H9 (cell line): ENCODE measurements around the gene ERCC6L2. TPM values are rescaled to one million over a fixed set of nuclear protein-coding genes. Genes with fewer than 3 reads are reported as not detected.

ENCODE experiments used
- DNase-seq: peaks from one replicate; pipeline ENCODE4 v3.0.0-alpha.2; 2017
- H2AFZ ChIP-seq: one replicate; pipeline ENCODE4 v1.6.1; 2013; ENCODE audit warnings: mild to moderate bottlenecking, low read length, control low read depth, moderate library complexity
- H2AK5ac ChIP-seq: 2 replicates; pipeline ENCODE4 v1.6.1; 2013; ENCODE audit warnings: low read length, control low read depth, mixed read lengths; ENCODE audit not compliant: insufficient read length
- H2BK120ac ChIP-seq: one replicate; pipeline ENCODE4 v1.6.1; 2013; ENCODE audit warnings: low read depth, mild to moderate bottlenecking, low read length, control low read depth, inconsistent platforms; ENCODE audit not compliant: poor library complexity, severe bottlenecking
- H2BK12ac ChIP-seq: 2 replicates; pipeline ENCODE4 v1.6.1; 2013; ENCODE audit warnings: low read length, control low read depth, mixed read lengths, low read depth; ENCODE audit not compliant: insufficient read length
- H2BK15ac ChIP-seq: 2 replicates; pipeline ENCODE4 v1.6.1; 2013; ENCODE audit warnings: low read depth, low read length, control low read depth
- H2BK20ac ChIP-seq: one replicate; pipeline ENCODE4 v1.6.1; 2013; ENCODE audit warnings: low read depth, mild to moderate bottlenecking, low read length, control low read depth, inconsistent platforms; ENCODE audit not compliant: poor library complexity, severe bottlenecking
- H2BK5ac ChIP-seq: 2 replicates; pipeline ENCODE4 v1.6.1; 2013; ENCODE audit warnings: low read length, control low read depth, mixed read lengths; ENCODE audit not compliant: insufficient read length
- H3K14ac ChIP-seq: 2 replicates; pipeline ENCODE4 v1.6.1; 2013; ENCODE audit warnings: low read length, control low read depth; ENCODE audit not compliant: insufficient read depth
- H3K18ac ChIP-seq: 2 replicates; pipeline ENCODE4 v1.6.1; 2013; ENCODE audit warnings: low read depth, mild to moderate bottlenecking, mixed read lengths, low read length, control low read depth; ENCODE audit not compliant: insufficient read length
- H3K23ac ChIP-seq: 2 replicates; pipeline ENCODE4 v1.6.1; 2013; ENCODE audit warnings: low read length, control low read depth, mixed read lengths, low read depth; ENCODE audit not compliant: insufficient read length
- H3K23me2 ChIP-seq: 2 replicates; pipeline ENCODE4 v1.6.1; 2013; ENCODE audit warnings: low read depth, mild to moderate bottlenecking, mixed read lengths, low read length, control low read depth; ENCODE audit not compliant: insufficient read length, poor library complexity, severe bottlenecking
- H3K27ac ChIP-seq: 2 replicates; pipeline ENCODE4 v1.5.1; 2013; ENCODE audit warnings: low read length, control low read depth, mixed read lengths, low read depth; ENCODE audit not compliant: insufficient read length
- H3K27me3 ChIP-seq: 2 replicates; pipeline ENCODE4 v1.6.1; 2013; ENCODE audit warnings: low read length, control low read depth, inconsistent platforms; ENCODE audit not compliant: insufficient read depth
- H3K4ac ChIP-seq: 2 replicates; pipeline ENCODE4 v1.6.1; 2013; ENCODE audit warnings: low read depth, mild to moderate bottlenecking, control low read depth, inconsistent platforms, low read length, moderate library complexity
- H3K4me1 ChIP-seq: 2 replicates; pipeline ENCODE4 v1.6.1; 2013; ENCODE audit warnings: low read length, control low read depth, inconsistent platforms; ENCODE audit not compliant: insufficient read depth
- H3K4me2 ChIP-seq: 2 replicates; pipeline ENCODE4 v1.6.1; 2013; ENCODE audit warnings: low read length, control low read depth, mixed read lengths; ENCODE audit not compliant: insufficient read length, insufficient read depth
- H3K56ac ChIP-seq: 2 replicates; pipeline ENCODE4 v1.6.1; 2013; ENCODE audit warnings: low read depth, mild to moderate bottlenecking, mixed read lengths, low read length, control low read depth; ENCODE audit not compliant: insufficient read length
- H3K79me1 ChIP-seq: 2 replicates; pipeline ENCODE4 v1.6.1; 2013; ENCODE audit warnings: low read depth, mild to moderate bottlenecking, moderate library complexity, low read length, control low read depth, inconsistent platforms; ENCODE audit not compliant: insufficient read depth, poor library complexity, severe bottlenecking
- H3K79me2 ChIP-seq: 2 replicates; pipeline ENCODE4 v1.6.1; 2013; ENCODE audit warnings: low read length, control low read depth, inconsistent platforms; ENCODE audit not compliant: insufficient read depth
- H3K9ac ChIP-seq: 2 replicates; pipeline ENCODE4 v1.6.1; 2013; ENCODE audit warnings: low read length, control low read depth, mixed read lengths; ENCODE audit not compliant: insufficient read length; ENCODE audit errors: extremely low read depth
- H3K9me3 ChIP-seq: one replicate; pipeline ENCODE4 v1.6.1; 2013; ENCODE audit warnings: low read depth, low read length, inconsistent platforms; ENCODE audit not compliant: control insufficient read depth
- H3T11ph ChIP-seq: one replicate; pipeline ENCODE4 v1.6.1; 2013; ENCODE audit warnings: mild to moderate bottlenecking, low read length, control low read depth, inconsistent platforms
- H4K20me1 ChIP-seq: one replicate; pipeline ENCODE4 v1.6.1; 2013; ENCODE audit not compliant: control insufficient read depth, insufficient read length, insufficient read depth
- H4K5ac ChIP-seq: 2 replicates; pipeline ENCODE4 v1.6.1; 2013; ENCODE audit warnings: low read depth, mild to moderate bottlenecking, mixed read lengths, low read length, control low read depth; ENCODE audit not compliant: insufficient read length
- H4K8ac ChIP-seq: replicated peaks from 2 replicates; pipeline ENCODE4 v1.6.1; 2013; ENCODE audit warnings: low read length, control low read depth, mixed read lengths, low read depth; ENCODE audit not compliant: insufficient read length
- H4K91ac ChIP-seq: 2 replicates; pipeline ENCODE4 v1.6.1; 2013; ENCODE audit warnings: low read depth, mild to moderate bottlenecking, moderate library complexity, mixed read lengths, low read length, control low read depth; ENCODE audit not compliant: insufficient read length
- H3K27ac Mint-ChIP-seq, 3 experiments: 2 replicates in 2 of 3; 3 replicates in 1 of 3; pipeline ENCODE4 v1.8.0; 2020 to 2021; ENCODE audit warnings: mixed read lengths in 3 of 3, mild to moderate bottlenecking in 1 of 3, moderate library complexity in 1 of 3
- H3K27me3 Mint-ChIP-seq: 2 replicates; pipeline ENCODE4 v1.8.0; 2021; ENCODE audit warnings: low read depth, mild to moderate bottlenecking, moderate library complexity, mixed read lengths
- H3K36me3 Mint-ChIP-seq, 3 experiments: 2 replicates in 2 of 3; 3 replicates in 1 of 3; pipeline ENCODE4 v1.8.0; 2020 to 2021; ENCODE audit warnings: low read depth in 3 of 3, mixed read lengths in 3 of 3; ENCODE audit not compliant: insufficient read depth in 1 of 3
- H3K4me1 Mint-ChIP-seq, 2 experiments: 2 replicates each; pipeline ENCODE4 v1.8.0; 2020; ENCODE audit warnings: mixed read lengths in 2 of 2
- H3K4me3 Mint-ChIP-seq, 2 experiments: 2 replicates in 1 of 2; 3 replicates in 1 of 2; pipeline ENCODE4 v1.8.0; 2020 to 2021; ENCODE audit warnings: mild to moderate bottlenecking in 2 of 2, mixed read lengths in 2 of 2, moderate library complexity in 1 of 2
- H3K9me3 Mint-ChIP-seq, 2 experiments: 2 replicates in 1 of 2; 3 replicates in 1 of 2; pipeline ENCODE4 v1.8.0; 2020; ENCODE audit warnings: mild to moderate bottlenecking in 2 of 2, mixed read lengths in 2 of 2, moderate library complexity in 1 of 2
- CTCF ChIP-seq: fragments of 200-600 bp; sonication (generic); conservative IDR thresholded peaks from 3 replicates; pipeline ENCODE4 v1.8.0; 2021; ENCODE audit warnings: antibody characterized with exemption, mild to moderate bottlenecking
- whole genome bisulfite sequencing: extraction: QIAGEN DNeasy Blood & Tissue Kit; methylation state at CpG from one replicate; pipeline ENCODE4 v1.1.7; 2013; ENCODE audit warnings: missing lambda C conversion rate, low lambda C conversion rate, mixed read lengths; ENCODE audit not compliant: insufficient read length; ENCODE audit errors: extremely low coverage; 5-methylcytosine and 5-hydroxymethylcytosine counted together
- total RNA-seq: library from RNA; stranded (reverse); gene quantifications from 2 replicates; pipeline ENCODE4 v1.2.1, GENCODE V29; 2021

ERCC6L2 gene
- total RNA-seq, 1 experiment from 2014 or later = 57.7 TPM

- Histone ChIP-seq H2BK20ac (no peak overlapping the region), H3K56ac (no peak overlapping the region), H4K20me1 (no peaks in the 10 kb centered on the region), H3K4me2 (no peak overlapping the region), H2BK120ac (no peak overlapping the region), H3K4me1 (no peaks in the 10 kb centered on the region), H3K18ac (no peak overlapping the region), H3K4ac (no peak overlapping the region), H3K79me1 (no peaks in the 10 kb centered on the region), H3T11ph (no peak overlapping the region), H2AK5ac (no peak overlapping the region), H4K8ac (no peak overlapping the region), H3K14ac (no peak overlapping the region), H2AFZ (no peak overlapping the region), H4K91ac (no peak overlapping the region), H3K27me3 (no peaks in the 10 kb centered on the region), H3K23me2 (no peaks in the 10 kb centered on the region), H2BK12ac (no peak overlapping the region), H3K9ac (no peak overlapping the region), H3K79me2 (no peaks in the 10 kb centered on the region), H2BK5ac (no peak overlapping the region), H3K9me3 (no peaks in the 10 kb centered on the region), H4K5ac (no peak overlapping the region), H3K23ac (no peak overlapping the region), H3K27ac (no peak overlapping the region), H2BK15ac (no peak overlapping the region)
- H3K4me1 Mint-ChIP-seq = peaks cover 15 to 19% of the 10 kb centered on the region in 2 experiments
- H3K4me3 Mint-ChIP-seq = no peak overlapping the region
- peak; percentile 31; the same call in 1 of the 3 replicates for TF ChIP-seq CTCF
- WGBS = no CpG with 5 or more reads among the region's 1 CpG
- DNase-seq = no peak
- no peaks in the 10 kb centered on the region for H3K27me3 Mint-ChIP-seq
- H3K36me3 Mint-ChIP-seq = peaks cover 43 to 59% (median 53%) of the 10 kb centered on the region in 3 experiments
- H3K9me3 Mint-ChIP-seq = peaks cover 3 to 5% of the 10 kb centered on the region in 2 experiments; a peak in 3 of 5 replicates
- no peak overlapping the region for H3K27ac Mint-ChIP-seq
Observed at GRCh38 chr9:95938724-95939123, 63.2 kb downstream of the ERCC6L2 start.
